Measurements from ENCODE around the gene PUS1. TPM values are rescaled to one million over a fixed set of nuclear protein-coding genes. Genes with fewer than 3 reads are reported as not detected.

Gene PUS1
- total and polyA plus RNA-seq, 9 of the 15 experiments (the other 6 are each of a cell fraction or from before 2014, with no cell fraction given): 1.9 to 90.8 (median 30.0) TPM

- TF ChIP-seq ZNF609 (CRISPR knock-in tag; IDR thresholded peaks at IDR 0.05; ENCODE audit: borderline replicate concordance) (no peak), SOX6 (IDR thresholded peaks at IDR 0.05) (no peak), TEAD4 (IDR thresholded peaks at IDR 0.05; ENCODE audit: low read length) (no peak), TEAD4 (CRISPR knock-in tag; IDR thresholded peaks at IDR 0.05; ENCODE audit: borderline replicate concordance) (no peak), ZNF717 (CRISPR knock-in tag; IDR thresholded peaks at IDR 0.05) (no peak), JUNB (CRISPR knock-in tag; conservative IDR thresholded peaks at IDR 0.05) (no peak), ELF1 (tag; IDR thresholded peaks at IDR 0.05) (peak; percentile 97), RBM22 (IDR thresholded peaks at IDR 0.05; ENCODE audit: low read depth, low read length, poor library complexity, severe bottlenecking) (no peak), ZNF583 (CRISPR knock-in tag; IDR thresholded peaks at IDR 0.05) (no peak), SREBF2 (CRISPR knock-in tag; IDR thresholded peaks at IDR 0.05) (0 out of 2 replicates have a peak, but pooled peaks have one; percentile 41), ZBTB26 (CRISPR knock-in tag; IDR thresholded peaks at IDR 0.05) (no peak), POLR3G (IDR thresholded peaks at IDR 0.05; ENCODE audit: extremely low read depth, insufficient read length, insufficient replicate concordance) (no peak), SRSF7 (optimal IDR thresholded peaks at IDR 0.05; ENCODE audit: low read depth, low read length) (no peak), ZNF3 (CRISPR knock-in tag; IDR thresholded peaks at IDR 0.05) (no peak), TAF7 (tag; IDR thresholded peaks at IDR 0.05) (peak; percentile 57), IRF1 (CRISPR knock-in tag; IDR thresholded peaks at IDR 0.05; ENCODE audit: borderline replicate concordance) (no peak), SIN3A (IDR thresholded peaks at IDR 0.05; ENCODE audit: borderline replicate concordance in 2 of 2, control insufficient read depth in 1 of 2, low read depth in 2 of 2, low read length in 2 of 2) (peak; percentile 97 to 99)
- TF ChIP-seq, protein P1, sequence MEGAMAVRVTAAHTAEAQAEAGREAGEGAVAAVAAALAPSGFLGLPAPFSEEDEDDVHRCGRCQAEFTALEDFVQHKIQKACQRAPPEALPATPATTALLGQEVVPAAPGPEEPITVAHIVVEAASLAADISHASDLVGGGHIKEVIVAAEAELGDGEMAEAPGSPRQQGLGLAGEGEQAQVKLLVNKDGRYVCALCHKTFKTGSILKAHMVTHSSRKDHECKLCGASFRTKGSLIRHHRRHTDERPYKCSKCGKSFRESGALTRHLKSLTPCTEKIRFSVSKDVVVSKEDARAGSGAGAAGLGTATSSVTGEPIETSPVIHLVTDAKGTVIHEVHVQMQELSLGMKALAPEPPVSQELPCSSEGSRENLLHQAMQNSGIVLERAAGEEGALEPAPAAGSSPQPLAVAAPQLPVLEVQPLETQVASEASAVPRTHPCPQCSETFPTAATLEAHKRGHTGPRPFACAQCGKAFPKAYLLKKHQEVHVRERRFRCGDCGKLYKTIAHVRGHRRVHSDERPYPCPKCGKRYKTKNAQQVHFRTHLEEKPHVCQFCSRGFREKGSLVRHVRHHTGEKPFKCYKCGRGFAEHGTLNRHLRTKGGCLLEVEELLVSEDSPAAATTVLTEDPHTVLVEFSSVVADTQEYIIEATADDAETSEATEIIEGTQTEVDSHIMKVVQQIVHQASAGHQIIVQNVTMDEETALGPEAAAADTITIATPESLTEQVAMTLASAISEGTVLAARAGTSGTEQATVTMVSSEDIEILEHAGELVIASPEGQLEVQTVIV (CRISPR knock-in tag; IDR thresholded peaks at IDR 0.05; ENCODE audit: borderline replicate concordance): no peak
Observed at GRCh38 chr12:131928711-131929580, at the start of gene PUS1 (continued).
